Stimulated activated CD4-positive, alpha-beta T cell treated with anti-CD3 and anti-CD28 coated beads, Interleukin-2, amount 100 ng/mL, for 4 hours (primary cell): Measurements from ENCODE around the gene ACVR1B.
A peak's percentile ranks its signal among the peaks of the same experiment; 100 is the strongest.

Experiments
- DNase-seq: peaks from one replicate; pipeline ENCODE4 v3.0.0-alpha.2; 2020; ENCODE audit warnings: low read depth

ACVR1B gene

DNA sequence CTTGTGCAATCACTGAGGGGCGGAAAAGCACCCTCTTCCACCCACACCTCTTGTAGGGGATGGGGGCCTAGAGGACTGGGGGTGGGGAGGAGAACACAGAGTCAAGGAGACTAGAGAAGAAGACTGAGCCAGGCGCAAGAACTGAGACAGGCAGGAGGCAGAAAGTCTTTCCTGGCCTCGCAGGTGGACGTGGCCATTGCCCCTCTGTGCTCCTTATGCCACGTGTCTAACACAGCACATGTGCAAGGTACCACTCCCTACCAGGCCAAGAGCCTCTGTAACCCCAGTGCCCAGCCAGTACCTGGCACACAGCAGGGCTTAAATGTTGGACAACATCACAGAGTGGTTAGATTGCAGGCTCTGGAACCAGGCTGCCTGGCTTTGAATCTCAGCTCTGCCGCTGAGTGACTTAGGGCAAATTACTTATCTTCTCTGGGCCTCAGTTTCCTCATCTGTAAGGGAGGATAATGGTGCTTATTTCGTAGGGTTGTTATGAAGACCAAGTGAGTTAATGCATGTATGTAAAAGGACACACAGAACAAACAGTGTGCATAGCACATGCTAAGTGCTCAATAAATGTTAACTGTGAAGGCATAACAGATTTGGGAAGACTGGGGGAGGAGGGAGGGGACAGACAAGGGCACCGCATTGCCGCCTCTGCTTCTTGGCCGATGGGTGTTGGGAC, 53.9 kb downstream of the ACVR1B start:
- DNase-seq = no peak

DNA sequence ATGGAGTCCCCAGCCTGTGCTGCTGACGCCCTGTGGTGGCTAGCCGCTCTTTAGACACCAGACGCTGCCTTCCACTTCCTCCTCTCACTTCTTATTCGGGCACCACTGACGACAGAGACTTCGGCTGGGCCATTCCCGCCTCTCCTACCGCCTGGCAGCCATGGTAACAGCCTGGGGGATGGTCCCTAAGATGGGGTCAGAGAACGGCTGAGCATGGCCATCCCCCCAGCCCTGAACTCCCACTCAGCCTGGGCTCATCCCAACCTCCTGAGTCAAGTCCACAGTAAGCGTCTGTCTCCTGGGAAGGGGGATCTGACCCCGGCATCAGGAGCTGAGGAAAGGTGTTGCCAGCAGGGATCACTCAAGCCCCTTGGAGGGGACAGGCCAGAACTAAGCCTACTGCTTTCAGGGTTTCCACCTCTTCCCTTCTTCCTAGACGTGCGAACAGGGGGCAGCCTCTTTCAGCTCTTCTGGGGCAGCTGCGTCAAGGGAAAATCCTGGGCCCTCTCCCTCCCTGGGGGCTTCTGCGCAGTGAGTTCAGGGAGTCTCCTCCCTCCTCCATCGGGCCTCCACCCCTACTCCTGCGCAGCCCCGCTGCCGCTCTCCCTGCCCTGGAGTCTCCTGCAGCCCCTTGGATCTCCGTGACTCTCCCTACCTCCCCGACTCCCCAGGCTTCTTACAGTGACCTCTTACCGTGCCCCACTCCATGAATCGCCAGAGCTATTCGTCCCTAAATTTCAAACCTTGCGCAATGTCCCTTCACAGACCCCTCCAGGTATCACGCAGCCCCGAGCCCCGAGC, 54.6 kb downstream of the ACVR1B start:
- DNase-seq = no peak

DNA sequence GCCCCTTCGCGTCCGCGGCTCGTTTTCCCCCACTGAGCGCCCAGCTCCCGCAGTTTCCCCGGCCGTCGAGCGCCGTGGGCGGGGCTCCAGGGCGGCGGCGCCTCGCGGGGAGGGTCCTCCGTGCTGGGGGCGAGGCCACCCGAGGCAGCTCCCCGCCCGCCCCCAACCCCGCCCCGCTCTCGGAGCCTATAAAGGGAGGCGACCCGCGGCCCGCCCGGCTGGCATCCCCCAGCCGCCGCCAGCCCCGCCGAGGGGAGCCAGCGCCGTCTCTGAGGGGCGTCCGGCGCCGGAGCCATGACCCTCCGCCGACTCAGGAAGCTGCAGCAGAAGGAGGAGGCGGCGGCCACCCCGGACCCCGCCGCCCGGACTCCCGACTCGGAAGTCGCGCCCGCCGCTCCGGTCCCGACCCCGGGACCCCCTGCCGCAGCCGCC, 55.2 kb downstream of the ACVR1B start, which contains the start of gene TAMALIN:
Gene TAMALIN, plus strand, starts transcription at position 221 of the 432 bp plus-strand sequence. Its CDS starts 74 bp downstream, at position 295.
- peak; percentile 79 for DNase-seq

DNA sequence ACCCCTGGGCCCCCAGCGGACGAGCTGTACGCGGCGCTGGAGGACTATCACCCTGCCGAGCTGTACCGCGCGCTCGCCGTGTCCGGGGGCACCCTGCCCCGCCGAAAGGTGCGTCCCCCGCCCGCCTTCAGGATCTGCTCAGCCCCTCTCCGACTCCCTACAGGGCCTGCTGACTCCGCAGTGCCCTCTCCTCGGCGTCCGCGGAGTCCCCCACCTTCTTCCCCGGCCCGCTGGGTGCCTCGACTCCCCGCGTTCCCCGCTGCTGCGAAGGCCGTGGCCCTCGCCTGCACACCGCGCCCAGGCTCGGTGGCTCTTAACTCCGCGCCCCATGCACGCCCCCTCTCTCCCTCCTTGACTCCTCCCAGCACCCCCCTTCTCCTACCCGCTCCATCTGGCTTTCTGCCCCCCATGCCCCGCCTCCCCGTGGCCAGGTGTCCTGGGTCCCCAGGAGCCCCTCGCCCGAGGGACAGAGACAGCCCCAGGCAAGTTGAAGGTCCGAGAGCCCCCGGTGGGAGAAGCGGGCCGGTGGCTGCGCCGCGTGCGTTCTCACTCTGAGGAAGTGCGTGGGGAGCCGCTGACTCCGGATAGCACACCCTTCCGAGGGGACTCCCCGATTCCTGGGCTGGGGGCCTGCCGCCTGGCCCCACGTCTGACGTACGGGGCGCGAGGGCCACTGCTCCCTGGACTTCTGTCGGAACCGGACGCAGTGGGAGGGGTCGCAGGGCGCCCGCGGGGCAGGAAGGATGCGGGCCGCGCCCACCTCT, 55.8 kb downstream of the ACVR1B start:
- peak; percentile 49 for DNase-seq

DNA sequence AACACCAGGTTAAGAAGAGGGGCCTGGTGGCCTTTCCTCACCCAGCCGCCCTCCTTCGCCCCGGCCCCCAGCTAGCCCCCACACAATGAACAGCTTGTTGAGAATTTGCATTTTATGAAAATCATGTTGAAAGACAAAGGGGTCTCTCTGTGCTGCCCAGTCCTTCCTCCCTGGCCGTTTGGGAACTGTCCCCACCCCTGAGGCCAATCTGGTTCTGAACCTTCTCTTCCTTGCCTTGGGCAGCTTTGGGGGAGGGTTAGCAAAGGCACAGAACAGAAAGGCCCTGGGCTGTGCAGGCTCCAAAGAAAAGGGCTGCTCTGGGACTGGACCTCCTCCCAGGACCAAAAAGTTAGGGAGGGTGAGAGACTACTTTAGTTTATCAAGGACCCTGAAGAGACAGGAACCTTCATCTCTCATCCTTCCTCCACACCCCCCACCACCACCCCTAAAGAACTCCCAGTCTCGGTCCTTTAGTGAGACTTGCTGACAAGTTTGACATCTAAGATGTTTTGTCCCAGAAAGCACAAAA, 56.5 kb downstream of the ACVR1B start:
- no peak for DNase-seq

DNA sequence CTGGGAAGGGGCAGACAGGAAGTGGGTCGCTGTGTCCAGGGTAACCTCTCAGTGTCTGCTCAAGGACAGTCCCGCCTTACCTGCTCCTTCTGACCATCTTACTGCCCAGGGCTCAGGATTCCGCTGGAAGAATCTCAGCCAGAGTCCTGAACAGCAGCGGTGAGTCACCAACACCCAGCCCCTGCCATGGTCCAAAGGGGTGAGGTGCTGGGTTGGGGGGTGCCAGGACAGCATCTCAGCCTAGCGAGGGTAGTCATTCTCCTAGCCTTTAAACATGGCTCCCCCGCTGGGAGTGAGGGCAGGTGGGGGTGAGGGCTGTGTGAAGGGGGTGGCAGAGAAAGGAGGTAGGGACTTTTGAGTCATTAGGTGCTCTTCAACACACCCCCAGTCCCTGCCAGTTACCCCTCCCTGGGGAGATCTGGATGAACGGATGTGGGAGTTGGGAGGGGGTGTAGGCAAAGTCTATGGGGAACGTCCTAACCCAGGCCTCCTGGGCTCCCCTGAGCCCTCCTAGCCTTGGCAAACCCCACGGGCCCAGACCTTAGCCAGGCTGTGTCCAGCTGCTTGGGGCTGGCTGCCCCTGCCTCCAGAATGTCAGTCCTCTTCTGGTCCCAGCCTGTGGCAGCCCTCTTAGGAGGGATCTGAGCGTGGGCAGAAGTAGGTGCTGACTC, 57.7 kb downstream of the ACVR1B start:
- no peak for DNase-seq

DNA sequence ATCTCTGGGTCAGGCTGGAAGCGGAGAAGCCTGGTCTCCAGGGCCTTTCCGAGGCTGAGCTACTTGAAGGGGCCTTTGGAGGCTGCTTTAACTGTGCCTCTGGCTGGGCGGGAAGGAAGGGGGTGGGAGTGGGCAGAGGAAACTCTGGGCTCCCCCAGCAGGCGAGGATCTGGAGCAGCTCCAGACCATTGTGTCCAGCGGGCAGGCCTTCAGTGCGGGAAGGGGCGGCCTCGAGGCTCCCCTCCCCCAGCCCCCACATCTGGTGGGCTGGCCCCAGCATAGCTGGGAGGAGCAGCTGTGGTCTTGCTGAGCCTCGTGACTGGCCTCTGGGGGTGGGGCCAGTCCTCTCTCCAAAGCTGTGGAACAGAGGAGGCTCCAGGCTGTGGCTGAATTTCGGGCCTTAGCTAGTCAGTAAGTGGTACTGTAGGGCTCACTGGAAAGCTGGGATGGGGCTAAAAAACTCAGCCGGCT, 58.7 kb downstream of the ACVR1B start:
- DNase-seq = no peak

DNA sequence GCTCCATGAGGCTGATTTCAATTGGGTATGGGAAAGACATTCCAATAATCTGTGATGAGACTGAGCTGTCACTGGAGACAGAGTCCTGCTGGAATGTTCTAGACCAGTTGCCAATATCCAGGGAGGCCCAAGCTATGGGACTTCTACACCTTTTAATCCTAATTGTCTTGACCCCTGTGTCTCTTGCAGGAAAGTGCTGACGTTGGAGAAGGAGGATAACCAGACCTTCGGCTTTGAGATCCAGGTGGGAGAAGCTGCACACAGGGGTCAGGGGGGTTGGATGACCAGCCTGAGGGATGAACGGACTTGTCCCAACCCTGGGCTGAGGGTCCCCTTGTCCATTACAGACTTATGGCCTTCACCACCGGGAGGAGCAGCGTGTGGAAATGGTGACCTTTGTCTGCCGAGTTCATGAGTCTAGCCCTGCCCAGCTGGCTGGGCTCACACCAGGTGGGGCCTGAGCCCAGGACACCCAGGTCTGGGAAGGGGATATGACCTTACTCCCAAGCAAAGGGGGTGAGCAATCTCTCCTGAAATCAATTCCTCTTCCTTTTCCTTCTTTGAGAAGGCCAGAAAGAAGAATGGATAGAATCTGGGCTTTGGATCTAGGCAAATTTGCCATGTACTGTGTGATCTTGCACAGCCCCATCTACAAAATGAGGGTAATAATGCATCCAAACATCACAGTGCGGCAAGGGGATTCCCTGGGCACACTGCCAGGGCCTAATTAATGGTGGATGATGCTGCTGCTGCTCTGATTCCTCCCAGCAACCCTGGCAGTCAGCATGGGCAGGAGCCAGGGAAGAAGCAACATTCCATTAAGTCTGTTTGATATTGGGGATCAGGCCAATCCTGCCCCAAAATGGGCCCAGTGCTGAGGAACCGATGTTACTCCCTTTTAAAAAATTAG, 59.4 kb downstream of the ACVR1B start:
- DNase-seq = no peak

DNA sequence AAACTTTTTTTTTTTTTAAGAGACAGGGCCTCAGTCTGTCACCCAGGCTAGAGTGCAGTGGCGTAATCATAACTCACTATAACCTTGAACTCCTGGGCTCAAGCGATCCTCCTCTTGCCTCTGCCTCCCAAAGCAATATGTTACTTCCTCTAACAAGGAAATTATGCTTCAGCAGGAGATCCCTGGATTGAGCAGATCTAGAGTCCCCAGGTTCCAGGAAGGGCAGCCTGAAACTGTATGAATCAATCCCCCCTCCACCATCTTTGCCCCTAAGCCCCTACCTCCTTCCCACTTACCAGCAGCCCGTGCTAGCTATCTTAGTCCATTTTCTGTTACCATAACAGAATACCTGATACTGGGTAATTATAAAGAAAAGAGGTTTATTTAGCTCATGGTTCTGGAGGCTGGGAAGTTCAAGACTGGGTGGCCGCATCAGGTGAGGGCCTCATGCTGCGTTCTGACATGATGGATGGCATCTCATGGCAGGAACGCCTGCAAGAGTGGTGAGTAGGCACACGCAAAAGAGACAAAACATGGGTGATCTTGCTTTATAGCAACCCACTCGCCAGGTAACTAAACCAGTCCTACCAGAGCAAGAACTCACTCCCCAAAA, 60.2 kb downstream of the ACVR1B start:
- DNase-seq = no peak

DNA sequence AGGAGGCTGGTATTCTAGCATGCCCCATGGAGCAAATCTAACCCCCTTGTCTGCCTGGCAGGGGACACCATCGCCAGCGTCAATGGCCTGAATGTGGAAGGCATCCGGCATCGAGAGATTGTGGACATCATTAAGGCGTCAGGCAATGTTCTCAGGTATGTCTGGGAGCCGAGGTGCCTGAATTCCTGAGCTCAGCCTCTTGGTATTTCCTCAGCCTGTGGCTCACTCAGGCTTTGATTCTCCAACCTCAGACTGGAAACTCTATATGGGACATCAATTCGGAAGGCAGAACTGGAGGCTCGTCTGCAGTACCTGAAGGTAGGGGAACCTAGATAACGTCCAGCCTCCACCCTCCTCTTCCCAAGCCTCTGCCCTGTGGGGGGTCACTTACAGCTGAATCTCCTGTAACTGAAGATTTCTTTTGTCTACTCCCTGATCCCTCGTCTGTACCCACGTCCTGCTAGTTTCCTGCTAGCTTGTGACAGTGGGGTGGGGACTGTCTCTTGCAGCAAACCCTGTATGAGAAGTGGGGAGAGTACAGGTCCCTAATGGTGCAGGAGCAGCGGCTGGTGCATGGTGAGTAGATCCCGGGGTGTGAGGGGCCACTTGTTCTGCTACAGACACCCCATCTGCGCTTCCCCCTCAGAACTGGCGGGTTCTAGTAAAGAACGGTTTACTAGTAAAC, 62.3 kb downstream of the ACVR1B start:
- DNase-seq = no peak

DNA sequence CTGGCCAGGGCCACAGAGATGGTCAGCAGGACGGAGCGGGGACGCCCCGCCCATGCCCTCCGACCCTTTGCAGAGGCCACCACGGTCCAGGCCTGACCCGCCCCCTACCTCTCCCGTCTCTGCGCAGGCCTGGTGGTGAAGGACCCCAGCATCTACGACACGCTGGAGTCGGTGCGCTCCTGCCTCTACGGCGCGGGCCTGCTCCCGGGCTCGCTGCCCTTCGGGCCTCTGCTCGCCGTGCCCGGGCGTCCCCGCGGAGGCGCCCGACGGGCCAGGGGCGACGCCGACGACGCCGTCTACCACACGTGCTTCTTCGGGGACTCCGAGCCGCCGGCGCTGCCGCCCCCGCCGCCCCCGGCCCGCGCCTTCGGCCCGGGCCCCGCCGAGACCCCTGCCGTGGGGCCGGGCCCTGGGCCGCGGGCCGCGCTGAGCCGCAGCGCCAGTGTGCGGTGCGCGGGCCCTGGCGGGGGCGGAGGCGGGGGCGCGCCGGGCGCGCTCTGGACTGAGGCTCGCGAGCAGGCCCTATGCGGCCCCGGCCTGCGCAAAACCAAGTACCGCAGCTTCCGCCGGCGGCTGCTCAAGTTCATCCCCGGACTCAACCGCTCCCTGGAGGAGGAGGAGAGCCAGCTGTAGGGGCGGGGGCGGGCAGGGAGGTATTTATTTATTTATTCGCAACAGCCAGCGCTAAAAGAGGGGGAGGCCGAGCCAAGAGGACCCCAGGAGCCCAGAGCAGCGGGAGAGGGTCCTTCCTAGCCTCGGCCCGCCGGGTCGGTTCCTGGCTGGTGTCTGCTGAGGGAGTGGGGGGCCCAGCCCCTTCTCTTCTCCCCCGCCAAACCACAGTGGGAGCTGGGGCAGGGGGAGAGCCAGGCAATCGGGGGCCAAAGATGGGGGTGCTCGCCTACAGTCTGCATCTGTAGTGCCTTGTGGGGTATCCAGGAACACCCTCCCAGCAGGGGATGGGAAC, 63.4 kb downstream of the ACVR1B start:
- DNase-seq = no peak

DNA sequence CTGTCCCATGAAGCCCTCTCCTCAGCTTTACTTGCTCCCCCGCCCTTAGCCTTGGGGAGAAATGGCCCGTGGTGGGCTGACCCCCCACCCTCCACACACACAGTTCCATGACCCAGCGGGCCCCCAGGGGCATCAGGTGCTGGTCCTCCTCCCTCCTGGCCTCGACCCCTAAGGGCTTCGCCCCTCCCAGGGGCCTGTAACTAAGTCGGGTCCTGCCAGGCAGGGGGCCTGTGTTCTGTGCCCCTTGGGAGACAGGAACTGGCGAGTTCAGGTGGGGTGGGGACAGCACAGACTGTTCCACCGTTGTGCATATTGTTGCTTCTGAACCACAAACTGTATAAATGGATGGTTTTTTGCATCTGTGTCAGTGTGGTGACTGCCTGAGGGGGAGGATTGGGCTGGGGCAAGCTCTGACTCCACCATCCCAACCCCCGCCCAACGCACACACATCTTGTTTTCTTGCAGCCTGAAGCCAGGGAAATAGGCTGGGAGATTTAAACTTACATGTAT, 64.1 kb downstream of the ACVR1B start:
- no peak for DNase-seq

DNA sequence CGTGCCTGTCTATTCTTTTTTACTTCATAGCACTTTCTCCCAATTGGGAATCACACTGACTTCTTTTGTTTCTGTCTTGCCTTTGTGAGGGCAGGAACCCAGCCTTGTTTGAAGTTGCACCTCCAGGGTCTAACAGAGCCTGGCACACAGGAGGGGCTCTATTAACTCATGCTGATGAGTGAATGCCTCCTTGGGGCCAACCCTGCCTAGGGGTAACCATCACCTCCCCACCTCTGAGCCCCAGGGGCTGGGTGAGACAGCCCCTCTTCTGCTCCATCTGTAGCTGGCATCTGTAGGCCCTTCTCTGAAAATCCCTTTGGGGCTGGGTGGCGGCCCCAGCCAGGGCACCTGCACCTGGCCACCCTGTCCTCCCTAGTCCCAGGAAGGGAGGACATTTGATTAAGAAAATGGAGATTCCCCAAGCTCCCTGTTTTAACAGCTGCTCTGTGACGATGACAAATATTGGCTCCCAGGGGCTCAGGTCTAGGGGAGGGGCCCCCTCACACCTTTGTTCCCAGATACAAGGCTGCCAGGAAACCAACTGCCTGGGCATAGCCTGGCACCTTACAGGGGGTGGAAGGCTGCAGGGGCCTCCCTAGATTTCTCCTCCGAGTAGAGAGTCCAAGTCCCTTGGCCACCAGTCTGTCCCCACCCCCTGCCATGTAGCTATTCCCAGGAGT, 67.1 kb downstream of the ACVR1B start:
- DNase-seq = no peak

DNA sequence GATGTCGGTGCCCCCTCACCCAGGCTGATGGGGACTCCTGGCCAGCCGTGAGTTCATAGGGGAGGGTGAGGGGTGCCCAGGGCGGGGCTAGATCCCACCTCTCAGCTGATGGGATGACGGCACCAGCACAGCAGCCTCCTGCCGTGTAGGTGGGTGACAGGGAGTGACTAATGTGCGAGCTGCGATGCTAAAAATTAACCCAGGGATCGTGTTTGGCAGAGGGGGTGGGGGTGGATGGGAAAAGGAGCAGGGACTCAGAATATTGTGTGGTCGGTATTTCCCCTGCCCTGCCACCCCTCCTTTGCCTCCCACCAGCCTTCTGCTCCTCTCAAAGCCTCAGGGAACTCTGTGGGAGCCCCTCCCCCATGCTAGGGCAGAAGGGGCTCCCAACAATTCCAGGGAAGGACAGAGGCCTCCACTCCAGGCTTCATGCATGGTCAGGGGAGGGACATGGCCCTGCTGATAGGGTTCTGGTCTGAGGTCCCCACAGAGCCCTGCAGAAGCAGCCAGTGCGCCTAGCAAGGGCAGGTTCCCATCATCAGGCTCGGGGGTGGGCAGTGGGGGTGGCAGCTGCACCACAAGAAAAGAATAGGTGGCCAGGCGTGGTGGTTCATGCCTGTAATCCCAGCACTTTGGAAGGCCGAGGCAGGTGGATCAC, 67.7 kb downstream of the ACVR1B start:
- DNase-seq = no peak

DNA sequence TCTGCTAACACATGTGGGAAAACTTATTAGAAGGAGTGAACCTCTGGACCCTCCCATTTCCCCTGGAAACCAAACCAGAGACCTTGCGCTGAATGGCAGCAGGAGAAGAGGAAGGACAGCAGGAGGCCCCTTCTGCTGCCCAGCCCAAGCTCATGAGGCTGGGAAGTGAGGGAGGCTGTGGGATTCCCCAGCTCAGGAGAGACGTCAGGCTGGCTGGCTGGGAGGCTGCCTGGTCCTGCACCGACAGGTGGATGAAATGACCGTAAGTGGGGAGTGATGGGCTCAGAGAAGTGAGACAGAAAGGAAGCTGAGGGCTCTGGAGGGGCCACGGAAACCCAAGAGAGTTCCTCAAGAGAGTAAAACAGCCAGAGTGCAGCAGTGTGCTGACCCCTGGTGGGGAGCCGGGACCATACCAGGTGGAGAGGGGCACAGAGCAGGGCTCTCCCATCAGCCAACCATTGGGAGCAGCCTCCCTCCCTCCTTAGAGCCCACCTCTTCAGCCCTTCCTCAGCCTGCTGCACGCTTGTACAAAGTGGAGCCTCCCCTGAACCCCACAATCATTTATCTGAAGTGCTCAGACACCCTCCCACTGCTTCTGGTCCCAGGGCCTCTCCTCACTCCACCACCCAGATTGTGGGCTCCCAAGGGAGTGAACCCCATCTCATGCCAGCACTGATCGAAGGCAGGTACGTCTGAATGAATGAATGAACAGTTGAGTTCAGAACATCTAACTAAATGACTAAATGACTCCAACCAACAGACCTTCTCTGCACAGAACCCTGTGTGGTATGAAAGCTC, 69.2 kb downstream of the ACVR1B start:
- DNase-seq = peak; percentile 51

DNA sequence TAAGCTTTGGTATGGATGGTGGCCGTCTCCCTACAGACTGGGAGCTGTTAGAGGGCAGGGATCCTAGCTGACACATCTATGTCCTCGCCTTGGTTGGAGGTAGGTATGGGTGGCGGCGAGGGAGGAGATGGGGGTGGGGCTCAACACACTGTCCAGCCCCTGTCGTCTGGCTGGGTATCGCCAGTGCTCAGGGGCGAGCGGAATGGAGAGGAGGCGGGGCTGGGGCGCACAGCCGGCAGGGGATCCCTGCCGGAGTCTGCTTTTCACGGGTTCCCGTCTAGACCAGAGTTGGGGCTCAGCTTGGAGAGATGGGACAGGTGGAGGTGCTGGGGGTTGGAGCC, 71.3 kb downstream of the ACVR1B start:
- no peak for DNase-seq
